ENCODE data around the gene TMEM272. TPM values are rescaled to one million over a fixed set of nuclear protein-coding genes. Genes with fewer than 3 reads are reported as not detected.

Gene TMEM272
- total RNA-seq, 1 experiment from 2014 or later = 0.10 TPM

GRCh38 chr13:51769455-51770127 is 75.4 kb downstream of the TMEM272 start:
- peak; percentile 39 for DNase-seq (ENCODE audit: low spot score)
- in situ Hi-C loops (cut with HindIII; ENCODE audit: low sequenced_read_pairs) = no loop called here

DNA sequence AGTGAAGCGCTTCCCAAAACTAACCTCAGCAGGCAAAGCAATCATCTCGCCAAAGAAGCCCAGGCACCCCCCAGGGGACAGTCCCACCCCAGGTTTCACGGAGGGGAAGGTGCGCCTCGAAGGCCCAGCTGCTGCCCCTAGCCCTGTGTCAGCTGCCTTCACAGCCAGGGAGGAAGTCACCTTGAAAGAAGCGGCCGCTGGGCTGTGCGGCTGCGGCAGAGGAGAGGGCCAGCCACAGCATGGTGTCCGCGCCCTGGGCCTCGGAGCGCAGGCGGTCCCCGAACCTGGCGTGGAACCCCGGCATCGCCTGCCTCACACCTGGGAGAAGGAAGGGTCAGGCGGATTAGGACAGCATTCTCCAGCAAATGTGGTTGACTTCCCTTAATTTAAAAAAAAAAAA is 76.0 kb downstream of the TMEM272 start:
- DNase-seq (ENCODE audit: low spot score) = no peak

GRCh38 chr13:51768378-51768921 is 76.5 kb downstream of the TMEM272 start:
- DNase-seq (ENCODE audit: low spot score) = no peak
- in situ Hi-C loops (cut with HindIII; ENCODE audit: low sequenced_read_pairs) = no loop called here

More for the DNA sequence above, 76.0 kb downstream of the TMEM272 start:
- in situ Hi-C loops (cut with HindIII; ENCODE audit: low sequenced_read_pairs) = no loop called here

GRCh38 chr13:51767100-51767499 is 77.9 kb downstream of the TMEM272 start:
- in situ Hi-C loops (cut with HindIII; ENCODE audit: low sequenced_read_pairs) = no loop called here
- DNase-seq (ENCODE audit: low spot score) = no peak

GRCh38 chr13:51765142-51765515 is 79.8 kb downstream of the TMEM272 start:
- in situ Hi-C loops (cut with HindIII; ENCODE audit: low sequenced_read_pairs) = no loop called here
- DNase-seq (ENCODE audit: low spot score) = no peak

DNA sequence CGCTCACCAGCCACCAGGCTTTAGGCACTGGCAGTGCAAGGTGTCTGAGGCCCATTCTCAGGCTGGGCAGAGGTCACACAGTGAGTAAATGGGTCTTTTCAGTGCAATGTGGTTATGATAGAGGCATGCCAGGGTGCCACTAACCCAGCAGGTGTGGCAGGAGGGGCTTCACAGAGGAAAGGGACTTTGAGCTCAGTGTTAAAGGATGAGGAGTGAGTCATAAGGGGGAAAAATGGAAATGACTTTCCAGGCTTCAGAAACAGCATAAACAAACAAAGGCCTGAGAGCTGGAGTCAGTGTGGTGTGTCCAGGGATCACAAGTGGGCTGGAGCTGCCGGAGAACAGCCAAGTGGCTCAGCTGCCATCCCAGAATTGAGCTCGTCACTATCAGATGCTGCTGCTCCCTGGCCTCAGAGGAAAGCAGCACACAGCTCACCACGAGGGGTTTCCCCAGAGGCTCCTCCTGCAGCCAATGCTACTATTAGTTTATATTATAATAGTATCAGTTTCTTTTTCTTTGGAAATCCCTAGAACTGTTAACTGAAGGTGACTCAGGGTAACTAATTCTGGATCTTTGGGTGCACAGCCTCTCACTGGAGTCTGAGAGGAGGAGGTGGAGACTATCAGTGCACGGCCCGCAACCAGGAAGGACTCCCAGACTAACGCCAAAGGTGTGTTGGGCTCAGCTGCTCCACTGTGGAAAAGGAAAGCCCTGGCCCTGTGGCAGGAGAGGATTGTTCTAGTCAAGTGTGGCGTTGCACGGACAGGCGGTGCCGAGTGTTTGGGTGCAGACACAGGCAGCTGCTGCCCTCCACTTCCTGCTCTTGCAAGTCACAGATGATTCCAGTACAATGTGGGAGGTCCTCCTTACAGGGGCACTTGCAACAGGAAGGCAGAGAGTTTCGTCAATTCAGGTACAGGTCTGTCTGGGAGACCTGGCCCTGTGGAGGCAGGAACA is 80.5 kb downstream of the TMEM272 start:
- in situ Hi-C loops (cut with HindIII; ENCODE audit: low sequenced_read_pairs) = no loop called here
- DNase-seq (ENCODE audit: low spot score) = peak; percentile 23

GRCh38 chr13:51763486-51763885 is 81.5 kb downstream of the TMEM272 start:
- in situ Hi-C loops (cut with HindIII; ENCODE audit: low sequenced_read_pairs) = no loop called here
- DNase-seq (ENCODE audit: low spot score) = no peak

Other genes starting within 250 kb of the TMEM272 start
- gene DHRS12, start 41.0 kb downstream of the TMEM272 start, total RNA-seq (2014; rRNA removed; shearing (Covaris generic)) = 11.3 and 12.1 TPM in 2 replicates
- gene CCDC70, start 16.8 kb upstream of the TMEM272 start, total RNA-seq (2014; rRNA removed; shearing (Covaris generic)) = not detected in 2 replicates
- gene ATP7B, start 166.3 kb upstream of the TMEM272 start, total RNA-seq (2014; rRNA removed; shearing (Covaris generic)) = 2.9 and 5.8 TPM in 2 replicates
- gene ALG11, start 167.2 kb upstream of the TMEM272 start, total RNA-seq (2014; rRNA removed; shearing (Covaris generic)) = 14.8 and 25.1 TPM in 2 replicates
- 13.8 and 16.7 TPM in 2 replicates for gene UTP14C, start 179.5 kb upstream of the TMEM272 start, total RNA-seq (2014; rRNA removed; shearing (Covaris generic))